Fibroblast of the aortic adventitia (primary cell): ENCODE results near the gene DNAH7. TPM values are rescaled to one million over a fixed set of nuclear protein-coding genes. Genes with fewer than 3 reads are reported as not detected.
A peak's percentile ranks its signal among the peaks of the same experiment; 100 is the strongest.

Source experiments
- DNase-seq: peaks from one replicate; pipeline ENCODE4 v3.0.0-alpha.2; 2010; ENCODE audit warnings: low read depth
- H3K4me3 ChIP-seq: 2 replicates; pipeline ENCODE4 v1.5.1; 2011; ENCODE audit warnings: low read depth, mild to moderate bottlenecking, control low read depth, low read length, moderate library complexity
- CTCF ChIP-seq: IDR thresholded peaks from 2 replicates; pipeline ENCODE4 v1.5.1; 2011; ENCODE audit warnings: mild to moderate bottlenecking, low read length, control low read depth, inconsistent platforms; ENCODE audit not compliant: insufficient read depth
- total RNA-seq: library from RNA; depleted of rRNA; stranded (reverse); fragments of >200 nt; gene quantifications from 2 replicates; pipeline ENCODE4 v1.2.3, GENCODE V29; 2012; ENCODE audit warnings: low replicate concordance

DNAH7 gene
- total RNA-seq, 1 donor, result 2.6 TPM

GRCh38 chr2:196066291-196067087 is 2.1 kb downstream of the DNAH7 start:
- peak; percentile 62 for TF ChIP-seq CTCF
- H3K4me3 ChIP-seq, result no peak overlapping the region
- DNase-seq, result peak; percentile 63

GRCh38 chr2:196063773-196064172 is 4.9 kb downstream of the DNAH7 start:
- DNase-seq, result peak; percentile 71
- H3K4me3 ChIP-seq, result no peak overlapping the region
- no peak for TF ChIP-seq CTCF

GRCh38 chr2:196059491-196059960 is 9.1 kb downstream of the DNAH7 start:
- no peak for DNase-seq
- TF ChIP-seq CTCF, result no peak
- no peak overlapping the region for H3K4me3 ChIP-seq

GRCh38 chr2:196054631-196055030 is 14.0 kb downstream of the DNAH7 start:
- DNase-seq, result no peak
- H3K4me3 ChIP-seq, result no peak overlapping the region
- TF ChIP-seq CTCF, result no peak

GRCh38 chr2:196046123-196046917 is 22.3 kb downstream of the DNAH7 start:
- no peak overlapping the region for H3K4me3 ChIP-seq
- DNase-seq, result peak; percentile 52
- TF ChIP-seq CTCF, result no peak

GRCh38 chr2:196041786-196042185 is 26.9 kb downstream of the DNAH7 start:
- no peak overlapping the region for H3K4me3 ChIP-seq
- no peak for DNase-seq
- TF ChIP-seq CTCF, result no peak
